Activated T-helper 1 cell treated with anti-CD3 and anti-CD28 coated beads, Interleukin-12 subunit alpha, Interleukin-12 subunit beta, Interleukin-2, Interleukin-4 antibody, amounts not matched to agents 30 ng/mL and 10 ng/mL and 1 ng/mL, durations not matched to agents 14 hours and 24 hours and 36 hours (primary cell): ENCODE results near the gene UBL7. TPM values are rescaled to one million over a fixed set of nuclear protein-coding genes. Genes with fewer than 3 reads are reported as not detected.

Experiments used
- DNase-seq: peaks from one replicate; pipeline ENCODE4 v3.0.0; 2021; ENCODE audit warnings: low spot score
- H3K27ac Mint-ChIP-seq: one replicate; pipeline ENCODE4 v1.8.0; 2021; ENCODE audit warnings: mild to moderate bottlenecking, mixed read lengths
- H3K27me3 Mint-ChIP-seq: one replicate; pipeline ENCODE4 v1.8.0; 2022; ENCODE audit warnings: mild to moderate bottlenecking, moderate library complexity, mixed read lengths; ENCODE audit not compliant: insufficient read depth
- H3K36me3 Mint-ChIP-seq: one replicate; pipeline ENCODE4 v1.8.0; 2021; ENCODE audit warnings: low read depth, mixed read lengths
- H3K4me1 Mint-ChIP-seq: one replicate; pipeline ENCODE4 v1.8.0; 2021; ENCODE audit warnings: low read depth, mixed read lengths
- H3K4me3 Mint-ChIP-seq: one replicate; pipeline ENCODE4 v1.8.0; 2021; ENCODE audit warnings: mild to moderate bottlenecking, moderate library complexity, mixed read lengths
- H3K9me3 Mint-ChIP-seq: one replicate; pipeline ENCODE4 v1.8.0; 2021; ENCODE audit warnings: mixed read lengths
- intact Hi-C: fragments of 100-400 bp; cut with micrococcal nuclease; formaldehyde crosslinking; loops from one replicate; pipeline ENCODE4 v1.15.1; 2024
- total RNA-seq: library from RNA; stranded (reverse); gene quantifications from 2 replicates; pipeline ENCODE4 v1.2.3, GENCODE V29; 2022

UBL7 gene
- total RNA-seq, 1 donor from 2014 or later = 56.0 TPM

DNA sequence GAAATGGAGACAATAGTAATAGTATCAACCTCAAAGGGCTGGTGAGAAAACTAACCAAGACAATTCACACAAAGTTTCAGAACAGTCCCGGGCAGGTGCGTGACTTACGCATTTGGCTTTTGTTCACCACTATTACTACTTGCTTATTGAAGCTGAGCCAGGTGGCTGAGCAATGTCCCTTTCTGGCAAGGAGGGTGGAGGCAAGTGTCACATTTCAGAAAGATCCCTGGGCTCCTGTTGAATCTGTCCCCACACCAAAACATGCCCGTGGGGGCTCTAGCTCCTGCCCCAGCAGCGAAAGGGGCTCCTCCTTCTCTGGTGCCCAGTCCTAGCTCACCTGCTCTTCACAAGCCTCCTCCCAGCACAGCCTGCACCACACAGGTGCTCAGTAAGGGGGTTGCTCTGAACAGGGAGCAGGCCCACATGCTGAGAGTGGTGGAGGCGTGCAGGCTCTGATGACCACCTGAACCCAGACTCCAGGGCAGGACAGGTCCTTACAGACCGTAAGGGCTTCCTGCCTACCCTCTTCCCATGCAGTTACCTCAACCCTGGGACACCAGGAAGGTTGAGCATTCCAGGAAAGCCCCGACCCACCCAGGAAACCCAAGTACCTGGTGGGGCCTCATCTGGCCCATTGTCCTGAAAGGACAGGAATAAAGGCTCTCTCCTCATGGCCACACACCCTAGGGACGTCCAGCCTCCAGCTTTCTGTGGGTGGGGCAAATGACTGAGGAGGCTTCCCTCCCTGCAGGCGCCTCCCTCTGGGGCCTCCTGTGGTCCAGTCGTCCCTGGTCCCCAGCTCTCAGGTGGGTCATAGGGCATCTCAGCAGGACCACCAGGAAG is 59.8 kb downstream of the UBL7 start:
- peak overlapping the region; percentile 85 for H3K27ac Mint-ChIP-seq
- H3K4me3 Mint-ChIP-seq = peak overlapping the region; percentile 57
- no peak for DNase-seq
- H3K27me3 Mint-ChIP-seq = no peaks in the 10 kb centered on the region
- peaks cover 18% of the 10 kb centered on the region for H3K36me3 Mint-ChIP-seq
- H3K9me3 Mint-ChIP-seq = no peaks in the 10 kb centered on the region
- intact Hi-C loops = no loop called here
- H3K4me1 Mint-ChIP-seq = peaks cover 94% of the 10 kb centered on the region

DNA sequence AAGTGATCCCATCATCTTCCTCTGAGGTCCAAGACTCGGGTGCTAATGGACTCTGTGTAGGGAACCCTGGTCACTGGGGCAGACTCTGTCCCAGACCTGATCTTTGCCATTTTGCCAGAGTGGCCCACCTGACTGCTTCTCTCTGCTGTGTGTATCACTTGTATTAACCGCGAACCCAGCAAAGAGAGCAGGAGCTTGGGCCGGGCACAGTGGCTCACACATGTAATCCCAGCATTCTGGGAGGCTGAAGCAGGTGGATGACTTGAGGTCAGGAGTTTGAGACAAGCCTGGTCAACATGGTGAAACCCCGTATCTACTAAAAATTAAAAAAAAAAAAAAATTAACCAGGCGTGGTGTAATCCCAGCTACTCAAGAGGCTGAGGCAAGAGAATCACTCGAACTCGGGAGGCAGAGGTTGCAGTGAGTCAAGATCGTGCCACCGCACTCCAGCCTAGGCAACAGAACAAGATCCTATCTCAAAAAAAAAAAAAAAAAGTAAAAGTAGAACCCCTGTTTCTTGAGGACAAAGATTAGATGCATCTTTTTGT is 60.6 kb downstream of the UBL7 start:
- peak overlapping the region; percentile 57 for H3K4me3 Mint-ChIP-seq
- intact Hi-C loops = no loop called here
- H3K4me1 Mint-ChIP-seq = peaks cover 94% of the 10 kb centered on the region
- H3K36me3 Mint-ChIP-seq = peaks cover 14% of the 10 kb centered on the region
- peak overlapping the region; percentile 85 for H3K27ac Mint-ChIP-seq
- DNase-seq = no peak
- H3K27me3 Mint-ChIP-seq = no peaks in the 10 kb centered on the region
- no peaks in the 10 kb centered on the region for H3K9me3 Mint-ChIP-seq

DNA sequence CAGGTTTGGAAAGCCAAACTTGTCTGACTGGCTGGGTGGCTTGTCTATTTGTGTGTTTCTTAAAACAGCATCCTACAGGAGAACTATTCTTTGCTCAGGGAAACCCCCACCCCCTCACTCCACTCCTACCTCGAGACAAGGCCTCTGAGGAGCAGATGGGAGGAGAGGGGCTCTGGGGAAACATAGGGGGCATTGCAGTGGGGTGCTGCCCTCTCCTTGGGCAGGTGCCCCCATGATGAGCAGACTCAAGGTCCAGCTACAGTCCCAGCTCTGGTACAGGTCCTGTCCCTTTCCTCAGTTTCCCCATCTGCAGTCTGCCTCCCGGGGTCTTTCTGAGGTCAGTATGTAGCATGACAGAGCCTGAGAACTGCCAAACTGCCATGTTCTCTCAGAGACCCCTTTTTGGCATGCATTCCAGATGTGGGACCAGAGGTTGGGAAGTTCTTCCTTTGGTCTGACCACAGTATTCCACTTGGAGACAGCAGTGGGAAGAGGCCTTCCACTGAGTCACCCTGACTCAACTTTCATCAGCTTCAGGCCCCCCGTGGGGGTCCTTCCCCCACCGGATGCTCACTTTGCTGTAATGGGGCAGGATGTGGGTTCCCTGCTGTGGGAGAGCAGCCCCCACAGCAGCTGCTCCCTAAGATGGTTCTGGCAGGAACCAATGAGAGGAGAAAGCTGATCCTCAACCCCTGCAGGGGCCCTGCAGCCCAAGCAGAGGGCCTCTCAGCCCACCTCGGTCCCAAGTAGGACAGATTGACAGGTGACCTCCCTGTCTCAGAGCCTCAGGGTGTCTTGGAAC is 61.2 kb downstream of the UBL7 start:
- intact Hi-C loops = no loop called here
- peak overlapping the region; percentile 85 for H3K27ac Mint-ChIP-seq
- peak; percentile 44 for DNase-seq
- H3K27me3 Mint-ChIP-seq = no peaks in the 10 kb centered on the region
- H3K4me1 Mint-ChIP-seq = peaks cover 98% of the 10 kb centered on the region
- no peaks in the 10 kb centered on the region for H3K9me3 Mint-ChIP-seq
- peak overlapping the region; percentile 30 for H3K4me3 Mint-ChIP-seq
- peaks cover 15% of the 10 kb centered on the region for H3K36me3 Mint-ChIP-seq

DNA sequence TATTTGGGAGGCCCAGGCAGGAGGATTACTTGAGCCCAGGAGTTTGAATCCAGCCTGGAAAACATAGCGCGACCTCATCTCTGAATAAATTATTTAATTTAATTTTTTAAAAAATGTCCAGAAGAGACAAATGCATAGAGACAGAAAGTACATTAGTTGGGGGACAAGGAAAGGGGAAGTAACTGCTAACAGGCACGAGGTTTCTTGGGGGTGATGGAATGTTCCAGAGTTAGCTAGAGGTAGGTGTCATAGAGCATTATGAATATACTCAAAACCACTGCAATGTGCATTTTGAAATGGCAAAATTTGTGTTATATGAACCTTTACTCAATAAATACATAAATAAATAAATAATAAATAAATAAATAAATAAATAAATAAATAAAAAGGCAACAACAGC is 61.9 kb downstream of the UBL7 start:
- H3K27ac Mint-ChIP-seq = peak overlapping the region; percentile 99
- H3K4me1 Mint-ChIP-seq = peaks cover 99% of the 10 kb centered on the region
- peaks cover 10% of the 10 kb centered on the region for H3K36me3 Mint-ChIP-seq
- DNase-seq = no peak
- H3K9me3 Mint-ChIP-seq = no peaks in the 10 kb centered on the region
- intact Hi-C loops = no loop called here
- H3K4me3 Mint-ChIP-seq = no peak overlapping the region
- H3K27me3 Mint-ChIP-seq = no peaks in the 10 kb centered on the region

DNA sequence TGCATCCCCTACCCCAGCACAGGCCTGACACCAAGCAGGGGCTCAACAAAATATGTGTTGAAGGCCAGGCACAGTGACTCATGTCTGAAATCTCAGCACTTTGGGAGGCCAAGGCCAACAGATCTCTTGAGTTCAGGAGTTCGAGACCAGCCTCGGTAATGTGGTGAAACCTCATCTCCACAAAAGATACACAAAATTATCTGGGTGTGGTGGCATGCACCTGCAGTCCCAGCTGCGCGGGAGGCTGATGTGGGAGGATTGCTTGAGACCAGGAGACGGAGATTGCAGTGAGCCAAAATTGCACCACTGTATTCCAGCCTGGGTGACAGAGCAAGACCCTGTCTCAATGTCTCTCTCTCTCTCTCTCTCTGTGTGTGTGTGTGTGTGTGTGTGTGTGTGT is 62.8 kb downstream of the UBL7 start:
- Mint-ChIP-seq H3K27ac (peak overlapping the region; percentile 99), H3K4me3 (peak overlapping the region; percentile 37), H3K9me3 (no peaks in the 10 kb centered on the region), H3K27me3 (no peaks in the 10 kb centered on the region), H3K4me1 (peaks cover 99% of the 10 kb centered on the region), H3K36me3 (peaks cover 8% of the 10 kb centered on the region)
- intact Hi-C loops = no loop called here
- DNase-seq = no peak

DNA sequence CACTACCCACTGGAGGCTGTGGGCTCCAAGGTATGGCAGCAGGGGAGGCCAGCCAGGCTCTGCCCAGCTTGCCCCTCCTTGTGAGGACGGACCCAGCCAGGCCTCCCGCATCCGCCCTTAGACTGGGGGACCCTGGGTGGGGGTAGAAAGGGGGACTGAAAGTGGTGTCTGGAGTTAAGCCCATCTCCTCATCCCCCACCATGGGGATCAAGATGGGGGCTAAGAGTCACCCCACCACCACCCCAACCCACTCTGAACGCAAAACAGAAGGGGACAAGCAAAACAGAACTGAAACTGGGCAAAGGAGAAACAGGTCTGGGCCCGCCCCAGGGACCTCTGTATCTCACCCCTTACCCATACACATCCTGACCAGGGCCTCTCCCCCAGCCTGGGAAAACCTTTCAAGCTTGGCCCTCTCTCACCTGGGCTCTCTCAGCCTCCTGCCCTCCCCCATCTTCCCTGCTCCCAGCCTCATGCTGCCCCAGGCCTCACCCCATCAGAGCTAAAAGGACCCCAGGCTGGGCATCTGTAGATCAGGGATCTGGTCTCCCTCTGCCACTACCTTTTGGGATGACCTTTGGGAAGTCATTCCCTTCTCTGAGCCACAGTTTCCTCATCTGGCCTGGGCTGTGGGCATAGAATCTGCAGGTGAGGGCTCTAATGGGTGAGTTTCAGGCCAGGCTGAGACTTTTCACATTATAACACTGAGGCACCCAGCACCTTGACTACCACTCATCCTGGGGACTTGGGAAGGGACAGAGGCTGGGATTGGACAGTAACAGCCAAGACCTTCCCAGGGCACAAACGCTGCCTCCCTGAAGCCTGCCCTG is 63.5 kb downstream of the UBL7 start:
- Mint-ChIP-seq H3K36me3 (peaks cover 8% of the 10 kb centered on the region), H3K4me3 (peak overlapping the region; percentile 37), H3K27me3 (no peaks in the 10 kb centered on the region), H3K4me1 (peaks cover 98% of the 10 kb centered on the region), H3K9me3 (no peaks in the 10 kb centered on the region), H3K27ac (peak overlapping the region; percentile 99)
- DNase-seq = no peak
- intact Hi-C loops = no loop called here

DNA sequence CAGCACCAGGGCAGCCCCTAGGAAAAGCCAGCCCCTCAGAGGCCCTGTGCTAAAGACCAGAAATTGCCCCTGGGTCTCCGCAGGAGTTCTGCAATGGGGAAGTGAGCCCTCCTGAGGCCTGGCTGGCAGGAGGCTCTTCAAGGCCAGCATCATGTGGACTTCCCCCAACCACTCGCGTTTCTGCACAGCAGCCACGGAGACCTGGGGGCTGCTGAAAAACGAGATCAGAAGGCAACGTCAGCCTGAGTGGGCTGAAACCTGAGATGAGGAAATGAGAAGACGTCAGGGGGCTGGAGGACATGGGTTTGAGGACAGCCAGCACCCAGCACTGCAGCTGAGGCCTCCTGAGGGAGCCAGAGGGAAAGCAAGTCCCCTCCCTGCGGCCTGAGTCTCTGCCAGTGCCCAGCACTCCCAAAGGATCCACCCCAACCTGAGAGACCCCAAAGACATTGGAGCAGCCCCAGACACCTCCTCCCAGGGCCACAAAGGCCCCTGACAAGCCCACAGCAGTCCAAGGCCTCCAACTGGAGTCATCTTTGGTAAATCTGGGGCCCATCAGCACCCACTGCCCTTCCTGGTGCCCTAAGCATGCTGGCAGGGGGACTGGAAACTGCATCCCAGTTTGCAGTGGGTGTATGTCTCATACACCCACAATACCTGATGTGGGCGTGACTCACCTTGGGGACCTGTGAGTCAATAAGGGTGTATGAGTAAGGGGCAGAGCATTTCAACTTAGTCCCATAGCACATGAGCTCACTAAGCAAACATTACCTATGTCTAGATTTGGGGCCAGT is 64.3 kb downstream of the UBL7 start:
- Mint-ChIP-seq H3K27ac (peak overlapping the region; percentile 99), H3K9me3 (no peaks in the 10 kb centered on the region)

DNA sequence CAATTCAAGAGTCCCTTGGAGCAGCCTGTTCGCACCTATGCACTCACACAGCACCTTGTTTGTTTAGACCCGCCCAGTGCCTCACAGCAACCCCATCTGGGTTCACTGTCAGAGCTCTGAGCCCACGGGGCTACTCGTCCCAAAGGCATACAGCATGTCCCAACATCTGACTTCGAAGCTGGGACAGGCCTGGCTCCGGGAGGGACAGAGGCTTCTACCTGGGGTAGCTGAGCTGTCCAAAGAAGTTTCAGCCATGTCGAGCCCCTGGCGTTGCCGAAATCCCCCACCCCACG is 64.9 kb downstream of the UBL7 start:
- Mint-ChIP-seq H3K36me3 (peaks cover 11% of the 10 kb centered on the region), H3K4me1 (peaks cover 98% of the 10 kb centered on the region), H3K27me3 (no peaks in the 10 kb centered on the region), H3K4me3 (no peak overlapping the region), H3K9me3 (no peaks in the 10 kb centered on the region), H3K27ac (peak overlapping the region; percentile 99)
- intact Hi-C loops = loop anchor here (1.0 kb wide), 1 partner anchor 11 kb away; no protein-coding TSS in a partner anchor
- no peak for DNase-seq

More for the DNA sequence above, 64.3 kb downstream of the UBL7 start:
- intact Hi-C loops = loop anchor here (1.0 kb wide), 1 partner anchor 11 kb away; no protein-coding TSS in a partner anchor
- Mint-ChIP-seq H3K36me3 (peaks cover 8% of the 10 kb centered on the region), H3K27me3 (no peaks in the 10 kb centered on the region), H3K4me1 (peaks cover 98% of the 10 kb centered on the region), H3K4me3 (peak overlapping the region; percentile 71)
- DNase-seq = no peak

Other genes with a start within 250 kb of the UBL7 start
- not detected in 2 replicates for gene CCDC33, start 224.8 kb downstream of the UBL7 start, total RNA-seq
- not detected in 2 replicates for gene CYP11A1, start 93.5 kb downstream of the UBL7 start, total RNA-seq
- 102 TPM in 2 replicates for gene SEMA7A, start 27.2 kb downstream of the UBL7 start, total RNA-seq
- gene ARID3B, start 80.1 kb upstream of the UBL7 start, total RNA-seq = 48.8 and 53.6 TPM in 2 replicates
- 103 and 107 TPM in 2 replicates for gene CLK3, start 154.7 kb upstream of the UBL7 start, total RNA-seq
- 58.4 and 61.4 TPM in 2 replicates for gene EDC3, start 234.9 kb upstream of the UBL7 start, total RNA-seq